Femur (tissue), 1 donor: ENCODE results near the gene PAGE2B.
"Not testable (repeated sequence)": the region's sequence is repeated elsewhere in the genome, so short reads cannot be mapped to it uniquely, and the experiment has no call there.

Experiments
- DNase-seq: peaks from one replicate; pipeline ENCODE4 v3.0.0-alpha.2; 2017

Gene PAGE2B

GRCh38 chrX:55111578-55112254 lies 36.9 kb downstream of the PAGE2B start:
- no peak for DNase-seq

- not testable (repeated sequence) for DNase-seq
Observed at GRCh38 chrX:55116589-55116988, 41.8 kb downstream of the PAGE2B start.

- no peak for DNase-seq
Observed at GRCh38 chrX:55118574-55118973, 43.7 kb downstream of the PAGE2B start.

- DNase-seq: no peak
Observed at GRCh38 chrX:55119271-55119670, 44.4 kb downstream of the PAGE2B start.

- DNase-seq: no peak
Observed at GRCh38 chrX:55119712-55120111, 44.9 kb downstream of the PAGE2B start.

GRCh38 chrX:55120761-55121358 lies 46.0 kb downstream of the PAGE2B start:
- no peak for DNase-seq

GRCh38 chrX:55123900-55124299 lies 49.1 kb downstream of the PAGE2B start:
- no peak for DNase-seq

- DNase-seq: no peak
Observed at GRCh38 chrX:55127692-55128091, 52.9 kb downstream of the PAGE2B start.
